Sigmoid colon (tissue), 7 donors: ENCODE data around the gene PTCH1. TPM values are rescaled to one million over a fixed set of nuclear protein-coding genes. Genes with fewer than 3 reads are reported as not detected.

ENCODE experiments used
- DNase-seq: peaks from one replicate; pipeline ENCODE4 v3.0.0-alpha.2; 2019
- H3K27ac ChIP-seq, 4 donors: fragments of 200-600 bp; sonication (generic); one replicate each; pipeline ENCODE4 v1.5.1; 2016 to 2019; ENCODE audit warnings: mild to moderate bottlenecking in 1 of 4
- H3K27me3 ChIP-seq, 3 donors: fragments of 200-600 bp; sonication (generic); one replicate each; pipeline ENCODE4 v1.5.1; 2019; ENCODE audit warnings: mild to moderate bottlenecking in 1 of 3
- H3K36me3 ChIP-seq, 4 donors: fragments of 200-600 bp; sonication (generic); one replicate each; pipeline ENCODE4 v1.5.1; 2016 to 2019
- H3K4me1 ChIP-seq, 4 donors: fragments of 200-600 bp; sonication (generic); one replicate each; pipeline ENCODE4 v1.5.1; 2017 to 2019
- H3K4me3 ChIP-seq, 4 donors: fragments of 200-600 bp; sonication (generic); one replicate each; pipeline ENCODE4 v1.5.1; 2017 to 2019; ENCODE audit warnings: mild to moderate bottlenecking in 2 of 4, moderate library complexity in 1 of 4
- H3K9me3 ChIP-seq, 4 donors: fragments of 200-600 bp in 3 of 4; sonication (generic) in 3 of 4; one replicate each; pipeline versions ENCODE4 v1.5.1 to v1.6.1; 2013 to 2019
- EP300 ChIP-seq, 4 donors: sonication (generic); formaldehyde crosslinking; IDR thresholded peaks; one replicate each; pipeline ENCODE4 v1.6.1; 2017; ENCODE audit warnings: antibody characterized with exemption in 4 of 4
- POLR2A ChIP-seq, 2 donors: fragments of 450-650 bp; IDR thresholded peaks; one replicate each; pipeline ENCODE4 v1.6.1; 2016; ENCODE audit warnings: antibody characterized with exemption in 2 of 2, mild to moderate bottlenecking in 2 of 2, moderate library complexity in 2 of 2
- POLR2AphosphoS5 ChIP-seq, 4 donors: sonication (generic); formaldehyde crosslinking; IDR thresholded peaks; one replicate each; pipeline ENCODE4 v1.6.1; 2017; ENCODE audit warnings: antibody characterized with exemption in 4 of 4
- WGBS, 2 donors: extraction: QIAGEN DNeasy Blood & Tissue Kit; methylation state at CpG; one replicate each; pipeline ENCODE4 v1.1.7; 2013; 5-methylcytosine and 5-hydroxymethylcytosine counted together
- intact Hi-C: fragments of 100-400 bp; cut with DNase I; formaldehyde crosslinking; loops from one replicate; pipeline ENCODE4 v1.15.1; 2023
- polyA plus RNA-seq, 3 donors: library from polyadenylated mRNA; stranded (reverse); fragments of 200-250 nt; gene quantifications; one replicate each; pipeline ENCODE4 v1.2.3, GENCODE V29; 2013
- total RNA-seq, 4 donors: library from RNA; depleted of rRNA; stranded (reverse); fragments of >200 nt; gene quantifications; one replicate each; pipeline ENCODE4 v1.1.0, GENCODE V29; 2016
- TF ChIP-seq, protein P1 (sequence below), 4 experiments: fragments of 450-650 bp in 3 of 4; fragments of 200-600 bp in 1 of 4; IDR thresholded peaks; one replicate each; pipeline ENCODE4 v1.5.1; 2016 to 2019; ENCODE audit warnings: antibody characterized with exemption in 4 of 4, mild to moderate bottlenecking in 3 of 4, moderate library complexity in 2 of 4
- donor health status: healthy with polysubstance abuse.
- donor health status: Bipolar disorder and iron deficiency.
- donor health status: healthy.

PTCH1 gene
- total and polyA plus RNA-seq, 7 donors: 2.3 to 10.7 (median 7.2) TPM

DNA sequence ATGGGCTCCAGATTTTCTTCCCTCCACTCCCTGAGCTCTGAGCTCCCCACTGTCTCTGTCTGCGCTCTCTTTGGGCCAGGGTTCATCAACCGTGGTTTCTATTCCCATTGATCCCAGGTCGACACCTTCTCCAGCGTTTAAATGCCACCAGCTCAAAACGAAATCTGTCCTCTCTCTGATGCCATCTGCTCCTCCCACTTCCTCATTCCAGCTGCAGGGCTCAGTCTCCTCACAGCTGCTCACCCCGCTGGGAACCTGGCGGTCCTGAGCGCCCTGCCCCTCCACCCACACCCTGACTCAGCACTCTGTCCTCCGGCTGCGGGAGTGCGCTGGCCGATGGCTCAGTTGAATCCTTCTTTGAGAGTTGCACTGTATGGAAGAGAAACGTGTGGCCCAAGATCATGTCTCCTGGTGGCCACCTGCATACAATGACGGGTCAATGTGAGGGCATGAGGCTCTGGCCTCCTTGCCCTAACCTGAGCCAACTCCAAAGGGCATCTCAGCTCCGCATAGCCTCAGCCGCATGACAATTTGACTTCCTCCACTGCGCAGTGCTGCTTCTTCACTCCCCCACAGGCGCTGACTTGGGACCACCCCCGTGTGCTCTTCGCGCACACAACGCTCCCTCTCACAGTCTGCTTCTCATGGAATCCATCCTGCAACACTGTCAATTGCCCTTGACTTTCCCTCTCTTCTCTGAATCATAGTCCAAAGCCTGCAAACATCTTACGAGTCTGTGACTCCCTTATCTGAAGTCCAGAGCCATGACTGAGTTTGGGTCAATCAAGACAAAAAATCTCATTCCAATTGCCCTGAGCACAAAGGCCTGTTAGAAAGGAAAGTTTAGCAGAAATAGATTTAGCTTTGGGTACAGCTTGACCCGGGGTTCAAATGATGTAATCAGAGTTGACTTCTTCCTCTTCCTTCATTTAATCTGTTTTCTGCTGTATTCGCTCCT, 82.4 kb downstream of the PTCH1 start:
- no peak overlapping the region for H3K27ac ChIP-seq
- TF ChIP-seq EP300 (IDR thresholded peaks at IDR 0.05) (no peak), POLR2AphosphoS5 (IDR thresholded peaks at IDR 0.05) (no peak), POLR2A (IDR thresholded peaks at IDR 0.05) (no peak)
- TF ChIP-seq, protein P1, sequence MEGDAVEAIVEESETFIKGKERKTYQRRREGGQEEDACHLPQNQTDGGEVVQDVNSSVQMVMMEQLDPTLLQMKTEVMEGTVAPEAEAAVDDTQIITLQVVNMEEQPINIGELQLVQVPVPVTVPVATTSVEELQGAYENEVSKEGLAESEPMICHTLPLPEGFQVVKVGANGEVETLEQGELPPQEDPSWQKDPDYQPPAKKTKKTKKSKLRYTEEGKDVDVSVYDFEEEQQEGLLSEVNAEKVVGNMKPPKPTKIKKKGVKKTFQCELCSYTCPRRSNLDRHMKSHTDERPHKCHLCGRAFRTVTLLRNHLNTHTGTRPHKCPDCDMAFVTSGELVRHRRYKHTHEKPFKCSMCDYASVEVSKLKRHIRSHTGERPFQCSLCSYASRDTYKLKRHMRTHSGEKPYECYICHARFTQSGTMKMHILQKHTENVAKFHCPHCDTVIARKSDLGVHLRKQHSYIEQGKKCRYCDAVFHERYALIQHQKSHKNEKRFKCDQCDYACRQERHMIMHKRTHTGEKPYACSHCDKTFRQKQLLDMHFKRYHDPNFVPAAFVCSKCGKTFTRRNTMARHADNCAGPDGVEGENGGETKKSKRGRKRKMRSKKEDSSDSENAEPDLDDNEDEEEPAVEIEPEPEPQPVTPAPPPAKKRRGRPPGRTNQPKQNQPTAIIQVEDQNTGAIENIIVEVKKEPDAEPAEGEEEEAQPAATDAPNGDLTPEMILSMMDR (IDR thresholded peaks at IDR 0.05): no peak
- peaks cover 0 to 5% (median under 1%) of the 10 kb centered on the region in 4 donors for H3K9me3 ChIP-seq
- intact Hi-C loops: no loop called here
- WGBS, 2 donors: 75 to 86% methylated on average over 25 of the region's 25 CpGs
- H3K27me3 ChIP-seq: no peaks in the 10 kb centered on the region
- H3K4me1 ChIP-seq: no peaks in the 10 kb centered on the region
- H3K36me3 ChIP-seq: no peaks in the 10 kb centered on the region
- no peak for DNase-seq
- no peak overlapping the region for H3K4me3 ChIP-seq

- 32 to 41% methylated on average over 8 of the region's 8 CpGs for WGBS, 2 donors
These were observed 83.5 kb downstream of the PTCH1 start for GRCh38 chr9:95433096-95433819.

GRCh38 chr9:95431286-95431685, 85.5 kb downstream of the PTCH1 start:
- intact Hi-C loops: no loop called here
- H3K4me3 ChIP-seq: no peak overlapping the region
- H3K27me3 ChIP-seq: no peaks in the 10 kb centered on the region
- TF ChIP-seq POLR2AphosphoS5 (IDR thresholded peaks at IDR 0.05) (no peak), POLR2A (IDR thresholded peaks at IDR 0.05) (no peak), EP300 (IDR thresholded peaks at IDR 0.05) (no peak)
- TF ChIP-seq, protein P1 (IDR thresholded peaks at IDR 0.05): no peak
- 84 to 96% methylated on average over 1 of the region's 1 CpG for WGBS, 2 donors
- H3K27ac ChIP-seq: no peak overlapping the region
- H3K36me3 ChIP-seq: no peaks in the 10 kb centered on the region
- no peak for DNase-seq
- peaks cover 0 to 10% (median 7%) of the 10 kb centered on the region in 4 donors for H3K4me1 ChIP-seq
- H3K9me3 ChIP-seq: peaks cover 0 to 5% (median under 1%) of the 10 kb centered on the region in 4 donors

More at GRCh38 chr9:95433096-95433819, 83.5 kb downstream of the PTCH1 start:
- H3K4me3 ChIP-seq: no peak overlapping the region
- peaks cover 0 to 5% (median under 1%) of the 10 kb centered on the region in 4 donors for H3K9me3 ChIP-seq
- no peak for DNase-seq
- H3K27ac ChIP-seq: no peak overlapping the region
- no peaks in the 10 kb centered on the region for H3K4me1 ChIP-seq
- no peaks in the 10 kb centered on the region for H3K27me3 ChIP-seq
- TF ChIP-seq POLR2A (IDR thresholded peaks at IDR 0.05) (no peak), POLR2AphosphoS5 (IDR thresholded peaks at IDR 0.05) (no peak), EP300 (IDR thresholded peaks at IDR 0.05) (no peak)
- TF ChIP-seq, protein P1 (IDR thresholded peaks at IDR 0.05): no peak
- no peaks in the 10 kb centered on the region for H3K36me3 ChIP-seq
- intact Hi-C loops: no loop called here

GRCh38 chr9:95429948-95430620, 86.7 kb downstream of the PTCH1 start:
- TF ChIP-seq POLR2A (IDR thresholded peaks at IDR 0.05) (no peak), EP300 (IDR thresholded peaks at IDR 0.05) (no peak), POLR2AphosphoS5 (IDR thresholded peaks at IDR 0.05) (no peak)
- TF ChIP-seq, protein P1 (IDR thresholded peaks at IDR 0.05): no peak
- Histone ChIP-seq H3K27ac (no peak overlapping the region), H3K36me3 (no peaks in the 10 kb centered on the region), H3K9me3 (peaks cover 0 to 5% (median under 1%) of the 10 kb centered on the region in 4 donors), H3K27me3 (no peaks in the 10 kb centered on the region), H3K4me1 (peaks cover 0 to 16% (median 10%) of the 10 kb centered on the region in 4 donors), H3K4me3 (no peak overlapping the region)
- intact Hi-C loops: no loop called here
- DNase-seq: no peak
- WGBS, 2 donors: 92% methylated on average over 7 of the region's 7 CpGs
